Ovary (tissue), 9 donors: ENCODE data around the gene ITGB3BP. TPM values are rescaled to one million over a fixed set of nuclear protein-coding genes. Genes with fewer than 3 reads are reported as not detected.

Experiments
- DNase-seq, 5 donors: peaks; one replicate each; pipeline ENCODE4 v3.0.0-alpha.2; 2019 to 2020
- H3K27ac ChIP-seq, 2 donors: fragments of 200-600 bp; one replicate each; pipeline versions ENCODE4 v1.5.1 to v1.8.0; 2019 to 2022
- H3K27me3 ChIP-seq: fragments of 200-600 bp; one replicate; pipeline ENCODE4 v1.8.0; 2022
- H3K36me3 ChIP-seq: fragments of 200-600 bp; sonication (generic); one replicate; pipeline ENCODE4 v1.5.1; 2019
- H3K4me1 ChIP-seq: one replicate; pipeline ENCODE4 v1.8.1; 2013; ENCODE audit warnings: mild to moderate bottlenecking, moderate library complexity; ENCODE audit not compliant: insufficient read depth
- H3K4me3 ChIP-seq: fragments of 200-600 bp; sonication (generic); one replicate; pipeline ENCODE4 v1.5.1; 2017
- H3K9me3 ChIP-seq, 2 donors: fragments of 200-600 bp in 1 of 2; sonication (generic) in 1 of 2; one replicate each; pipeline versions ENCODE4 v1.5.1 to v1.8.1; 2013 to 2019; ENCODE audit warnings: mild to moderate bottlenecking in 1 of 2, moderate library complexity in 1 of 2
- EP300 ChIP-seq: sonication (generic); formaldehyde crosslinking; IDR thresholded peaks from one replicate; pipeline ENCODE4 v1.6.1; 2017; ENCODE audit warnings: antibody characterized with exemption
- POLR2A ChIP-seq: fragments of 450-650 bp; IDR thresholded peaks from one replicate; pipeline ENCODE4 v1.6.1; 2017; ENCODE audit warnings: antibody characterized with exemption, mild to moderate bottlenecking, moderate library complexity
- WGBS, 3 donors: extraction: QIAGEN DNeasy Blood & Tissue Kit in 1 of 3; methylation state at CpG; one replicate each; pipeline versions ENCODE4 v1.1.5 to v1.1.7; 2013 to 2017; 5-methylcytosine and 5-hydroxymethylcytosine counted together
- intact Hi-C, 4 donors: fragments of 100-400 bp; cut with DNase I; formaldehyde crosslinking; loops; one replicate each; pipeline versions ENCODE4 v1.11.0 to v1.15.1; 2022 to 2023
- polyA plus RNA-seq, 2 donors: library from polyadenylated mRNA; stranded (reverse); fragments of 200-250 nt in 1 of 2; fragments of 350-450 nt in 1 of 2; fragmentation: Illumina TruSeq in 1 of 2; extraction: RNeasy Lipid Tissue Mini Kit (QIAGEN cat#74804) in 1 of 2; gene quantifications; one replicate each; pipeline ENCODE4 v1.2.3, GENCODE V29; 2013 to 2014
- total RNA-seq, 7 donors: library from RNA; depleted of rRNA in 2 of 7; stranded (reverse); fragments of >200 nt in 2 of 7; fragmentation: NEBNext Ultra II Directional in 3 of 7; extraction: Animal tissue kit (Norgen Biotek cat#: 25700) in 3 of 7; gene quantifications; one replicate each; pipeline versions ENCODE4 v1.1.0 to v1.2.4, GENCODE V29; 2016 to 2023
- TF ChIP-seq, protein P1 (sequence below), 3 donors: fragments of 450-650 bp in 2 of 3; fragments of 200-600 bp in 1 of 3; IDR thresholded peaks; one replicate each; pipeline versions ENCODE4 v1.5.1 to v1.8.0; 2016 to 2022; ENCODE audit warnings: antibody characterized with exemption in 3 of 3, mild to moderate bottlenecking in 1 of 3
- donor health status: DM: no; HTN: no; CAD: no; lungs with moderate emphysema.
- donor health status: DM: no; HTN: no; CAD: no.
- donor health status: Bipolar disorder and iron deficiency.
- donor health status: DM: yes; HTN: yes; CAD: no.
- donor health status: DM: no; HTN: no; CAD: no.
- donor health status: DM: yes; HTN: yes; CAD: no.

Gene ITGB3BP
- total and polyA plus RNA-seq, 9 donors, result 10.7 to 32.1 (median 22.3) TPM

DNA sequence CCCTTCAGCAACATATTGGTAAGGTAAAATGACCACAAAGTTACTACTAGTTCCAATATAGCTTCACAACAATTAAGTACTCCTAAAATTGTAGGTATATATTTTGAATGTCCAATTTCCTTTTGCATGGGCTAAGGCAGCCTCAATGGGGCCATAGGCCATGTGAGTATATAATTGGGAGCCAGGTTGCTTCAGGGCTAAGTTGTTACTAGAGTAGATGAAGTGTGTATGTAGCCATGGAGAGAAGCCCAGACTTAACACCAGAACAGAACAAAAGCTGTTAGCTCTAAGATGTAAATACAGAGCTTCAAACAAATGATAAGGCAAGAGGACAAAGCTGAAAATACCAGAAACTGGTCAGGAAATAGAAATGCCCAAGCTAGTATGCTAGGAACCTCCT is 16.2 kb downstream of the ITGB3BP start:
- no peak for TF ChIP-seq EP300
- TF ChIP-seq, protein P1, sequence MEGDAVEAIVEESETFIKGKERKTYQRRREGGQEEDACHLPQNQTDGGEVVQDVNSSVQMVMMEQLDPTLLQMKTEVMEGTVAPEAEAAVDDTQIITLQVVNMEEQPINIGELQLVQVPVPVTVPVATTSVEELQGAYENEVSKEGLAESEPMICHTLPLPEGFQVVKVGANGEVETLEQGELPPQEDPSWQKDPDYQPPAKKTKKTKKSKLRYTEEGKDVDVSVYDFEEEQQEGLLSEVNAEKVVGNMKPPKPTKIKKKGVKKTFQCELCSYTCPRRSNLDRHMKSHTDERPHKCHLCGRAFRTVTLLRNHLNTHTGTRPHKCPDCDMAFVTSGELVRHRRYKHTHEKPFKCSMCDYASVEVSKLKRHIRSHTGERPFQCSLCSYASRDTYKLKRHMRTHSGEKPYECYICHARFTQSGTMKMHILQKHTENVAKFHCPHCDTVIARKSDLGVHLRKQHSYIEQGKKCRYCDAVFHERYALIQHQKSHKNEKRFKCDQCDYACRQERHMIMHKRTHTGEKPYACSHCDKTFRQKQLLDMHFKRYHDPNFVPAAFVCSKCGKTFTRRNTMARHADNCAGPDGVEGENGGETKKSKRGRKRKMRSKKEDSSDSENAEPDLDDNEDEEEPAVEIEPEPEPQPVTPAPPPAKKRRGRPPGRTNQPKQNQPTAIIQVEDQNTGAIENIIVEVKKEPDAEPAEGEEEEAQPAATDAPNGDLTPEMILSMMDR (IDR thresholded peaks at IDR 0.05), result no peak
- Histone ChIP-seq H3K27ac (no peak overlapping the region), H3K36me3 (no peaks in the 10 kb centered on the region), H3K4me1 (no peaks in the 10 kb centered on the region), H3K27me3 (no peaks in the 10 kb centered on the region), H3K4me3 (no peak overlapping the region), H3K9me3 (no peaks in the 10 kb centered on the region)
- no peak for DNase-seq
- intact Hi-C loops, result no loop called here

DNA sequence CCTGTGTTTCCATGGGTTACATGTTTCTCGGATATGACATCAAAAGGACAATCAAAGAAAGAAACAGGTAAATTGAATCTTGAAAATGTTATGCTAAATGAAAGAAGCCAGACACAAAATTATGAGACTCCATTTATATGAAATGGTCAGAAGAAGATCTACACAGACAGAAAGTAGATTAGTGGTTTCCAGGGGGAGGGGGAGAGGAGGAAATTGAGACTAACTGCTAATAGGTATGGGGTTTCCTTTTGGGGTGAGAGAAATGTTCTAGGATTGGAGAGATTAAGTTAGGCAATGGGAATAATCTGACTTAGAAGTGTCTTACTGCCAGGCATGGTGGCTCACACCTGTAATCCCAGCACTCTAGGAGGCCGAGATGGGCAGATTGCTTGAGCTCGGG is 21.8 kb downstream of the ITGB3BP start:
- no peak for DNase-seq
- WGBS, 3 donors, result 94 to 95% (median 94%) methylated on average over 3 of the region's 3 CpGs
- TF ChIP-seq, protein P1 (IDR thresholded peaks at IDR 0.05), result no peak
- TF ChIP-seq EP300, result no peak
- TF ChIP-seq POLR2A, result no peak
- H3K27ac ChIP-seq, result no peak overlapping the region
- H3K4me1 ChIP-seq, result no peaks in the 10 kb centered on the region
- intact Hi-C loops, result no loop called here
- H3K4me3 ChIP-seq, result no peak overlapping the region
- no peaks in the 10 kb centered on the region for H3K36me3 ChIP-seq
- H3K9me3 ChIP-seq, result no peaks in the 10 kb centered on the region
- H3K27me3 ChIP-seq, result no peaks in the 10 kb centered on the region

DNA sequence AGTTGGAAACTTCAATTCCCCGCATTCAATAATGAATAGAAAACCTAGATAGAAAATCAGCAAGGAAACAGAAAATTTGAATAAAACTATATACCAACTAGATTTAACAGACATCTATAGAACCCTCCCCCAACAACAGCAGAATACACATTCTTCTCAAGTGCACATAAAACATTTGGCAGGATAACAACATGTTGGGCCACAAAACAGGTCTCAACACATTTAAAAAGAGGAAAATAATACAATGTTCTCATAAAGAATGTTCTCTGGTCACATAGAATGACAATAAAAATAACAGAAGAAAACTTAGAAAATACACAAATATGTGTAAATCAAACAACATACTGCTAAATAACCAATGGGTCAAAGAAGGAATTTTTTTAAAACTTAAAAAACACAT is 24.9 kb downstream of the ITGB3BP start:
- Histone ChIP-seq H3K4me3 (no peak overlapping the region), H3K36me3 (no peaks in the 10 kb centered on the region), H3K4me1 (no peaks in the 10 kb centered on the region), H3K27ac (no peak overlapping the region), H3K27me3 (no peaks in the 10 kb centered on the region), H3K9me3 (no peaks in the 10 kb centered on the region)
- WGBS, 3 donors, result 94 to 98% (median 96%) methylated on average over 1 of the region's 1 CpG
- DNase-seq, result no peak
- no peak for TF ChIP-seq POLR2A
- no peak for TF ChIP-seq EP300
- TF ChIP-seq, protein P1 (IDR thresholded peaks at IDR 0.05), result no peak
- intact Hi-C loops, result no loop called here

GRCh38 chr1:63497577-63497976 is 25.4 kb downstream of the ITGB3BP start:
- no peak for DNase-seq
- no peaks in the 10 kb centered on the region for H3K4me1 ChIP-seq
- no peaks in the 10 kb centered on the region for H3K9me3 ChIP-seq
- no peaks in the 10 kb centered on the region for H3K27me3 ChIP-seq
- TF ChIP-seq POLR2A, result no peak
- TF ChIP-seq, protein P1 (IDR thresholded peaks at IDR 0.05), result no peak
- TF ChIP-seq EP300, result no peak
- no peaks in the 10 kb centered on the region for H3K36me3 ChIP-seq
- intact Hi-C loops, result no loop called here
- no peak overlapping the region for H3K27ac ChIP-seq
- WGBS, 3 donors, result 90 to 99% (median 97%) methylated on average over 2 of the region's 2 CpGs
- no peak overlapping the region for H3K4me3 ChIP-seq
